Measurements from ENCODE around the gene QPCTL. TPM values are rescaled to one million over a fixed set of nuclear protein-coding genes. Genes with fewer than 3 reads are reported as not detected.
"Not testable (repeated sequence)": the region's sequence is repeated elsewhere in the genome, so short reads cannot be mapped to it uniquely, and the experiment has no call there.

QPCTL gene
- total RNA-seq, 2 donors from 2014 or later: 5.2 to 18.4 TPM

DNA sequence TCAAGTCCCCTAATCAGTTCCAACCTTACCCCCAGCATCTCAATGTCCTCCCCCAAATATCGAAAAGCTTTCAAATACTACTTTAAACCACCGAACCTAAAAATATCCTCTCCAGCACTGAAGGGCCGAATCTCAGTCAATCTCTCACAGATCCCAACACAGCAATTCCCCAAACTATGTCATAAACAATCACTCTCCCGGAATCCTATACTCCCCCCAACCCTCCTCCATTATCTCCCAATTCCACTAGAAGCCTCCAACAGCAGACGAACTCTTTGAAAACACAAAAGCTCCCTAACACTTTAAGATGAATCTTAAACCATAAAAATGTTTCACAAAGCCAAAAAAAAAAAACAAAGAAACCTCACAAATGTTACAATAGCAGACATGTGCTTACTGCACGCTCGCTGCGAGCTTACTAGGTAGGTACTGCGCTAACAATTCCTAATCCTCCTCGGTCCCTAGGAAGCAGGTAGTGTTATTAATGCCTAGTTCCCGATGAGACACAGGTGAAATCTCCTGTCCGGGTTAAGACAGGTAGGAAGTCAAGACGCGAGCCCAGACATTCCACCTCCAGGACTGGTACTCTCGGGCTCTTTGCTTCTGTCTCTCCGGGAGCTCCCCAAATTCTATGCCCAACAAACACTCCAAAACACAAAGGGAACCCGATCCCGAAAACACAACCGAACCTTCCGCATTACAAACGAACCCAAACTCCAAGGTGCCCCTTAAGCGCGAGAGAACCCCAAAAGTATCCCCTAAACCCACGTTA is 24.1 kb downstream of the QPCTL start:
- Histone ChIP-seq H3K4me3 (peak overlapping the region; percentile 53 to 61), H3K9me3 (no peaks in the 10 kb centered on the region), H3K27ac (peak overlapping the region; percentile 95), H3K27me3 (replicated peaks; ENCODE audit: insufficient read depth) (no peaks in the 10 kb centered on the region), H3K36me3 (peaks cover 3 to 5% of the 10 kb centered on the region in 2 donors), H3K4me1 (replicated peaks) (no peaks in the 10 kb centered on the region)
- 2% methylated on average over 24 of the region's 24 CpGs for WGBS
- peak; percentile 56 for DNase-seq (ENCODE audit: low spot score)
- intact Hi-C loops (cut with DNase I): loop anchor here (2.0 to 5.0 kb wide), 3 partner anchors 24 to 81 kb away; partner anchors contain the start of genes QPCTL and SIX5
- TF ChIP-seq POLR2A (IDR thresholded peaks at IDR 0.05) (no peak), POLR2AphosphoS5 (IDR thresholded peaks at IDR 0.05) (peak; percentile 30)
- TF ChIP-seq, protein P1, sequence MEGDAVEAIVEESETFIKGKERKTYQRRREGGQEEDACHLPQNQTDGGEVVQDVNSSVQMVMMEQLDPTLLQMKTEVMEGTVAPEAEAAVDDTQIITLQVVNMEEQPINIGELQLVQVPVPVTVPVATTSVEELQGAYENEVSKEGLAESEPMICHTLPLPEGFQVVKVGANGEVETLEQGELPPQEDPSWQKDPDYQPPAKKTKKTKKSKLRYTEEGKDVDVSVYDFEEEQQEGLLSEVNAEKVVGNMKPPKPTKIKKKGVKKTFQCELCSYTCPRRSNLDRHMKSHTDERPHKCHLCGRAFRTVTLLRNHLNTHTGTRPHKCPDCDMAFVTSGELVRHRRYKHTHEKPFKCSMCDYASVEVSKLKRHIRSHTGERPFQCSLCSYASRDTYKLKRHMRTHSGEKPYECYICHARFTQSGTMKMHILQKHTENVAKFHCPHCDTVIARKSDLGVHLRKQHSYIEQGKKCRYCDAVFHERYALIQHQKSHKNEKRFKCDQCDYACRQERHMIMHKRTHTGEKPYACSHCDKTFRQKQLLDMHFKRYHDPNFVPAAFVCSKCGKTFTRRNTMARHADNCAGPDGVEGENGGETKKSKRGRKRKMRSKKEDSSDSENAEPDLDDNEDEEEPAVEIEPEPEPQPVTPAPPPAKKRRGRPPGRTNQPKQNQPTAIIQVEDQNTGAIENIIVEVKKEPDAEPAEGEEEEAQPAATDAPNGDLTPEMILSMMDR (IDR thresholded peaks at IDR 0.05): no peak

DNA sequence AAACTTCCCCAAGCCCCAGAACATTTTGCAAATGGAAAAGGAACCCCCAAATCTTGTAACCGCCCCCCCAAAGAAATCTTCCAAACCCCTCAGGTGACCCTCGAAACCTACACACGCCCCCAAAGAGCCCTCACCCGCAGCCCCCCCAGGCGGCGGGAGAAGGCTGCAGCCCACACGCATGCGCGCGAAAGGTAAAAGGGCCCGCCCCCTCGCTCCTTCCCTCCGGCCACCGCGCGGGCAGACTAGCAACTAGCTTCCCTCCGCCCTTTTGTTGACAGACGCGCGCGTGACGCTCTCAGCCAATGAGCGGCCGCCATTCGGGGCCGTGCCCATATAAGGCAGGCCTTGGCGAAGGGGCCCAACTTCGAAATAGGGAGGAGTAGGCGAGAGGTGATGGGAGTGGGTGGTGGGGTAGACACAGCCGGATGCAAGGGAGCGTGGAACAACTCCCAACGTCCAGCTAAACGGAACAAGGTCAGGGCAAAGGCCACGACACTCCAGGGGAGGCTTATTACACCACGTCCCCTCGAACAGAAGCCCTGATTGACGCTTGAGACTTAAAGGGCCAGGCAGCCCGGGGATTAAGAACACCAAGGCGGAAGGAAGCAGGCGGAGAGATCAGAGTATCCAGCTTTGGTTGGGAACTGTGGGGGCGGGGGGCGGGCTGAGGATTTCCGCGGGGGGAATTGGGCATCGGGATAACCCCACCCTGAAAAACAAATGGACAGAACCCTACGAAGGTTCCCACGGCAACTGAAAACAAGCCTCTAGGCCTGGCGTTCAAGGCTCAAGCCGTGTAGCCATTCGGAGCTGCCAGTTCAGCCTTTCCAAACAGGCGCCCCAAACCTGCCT is 24.9 kb downstream of the QPCTL start:
- TF ChIP-seq POLR2A (IDR thresholded peaks at IDR 0.05): peak; percentile 97
- TF ChIP-seq, protein P1 (IDR thresholded peaks at IDR 0.05): peak; percentile 12 to 68 (median 30)
- TF ChIP-seq POLR2AphosphoS5 (IDR thresholded peaks at IDR 0.05): peak; percentile 100
- Histone ChIP-seq H3K4me1 (replicated peaks) (no peaks in the 10 kb centered on the region), H3K9me3 (no peaks in the 10 kb centered on the region), H3K4me3 (peak overlapping the region; percentile 53 to 61), H3K27ac (peak overlapping the region; percentile 95), H3K27me3 (replicated peaks; ENCODE audit: insufficient read depth) (no peaks in the 10 kb centered on the region), H3K36me3 (no peaks in the 10 kb centered on the region)
- peak; percentile 99 for DNase-seq (ENCODE audit: low spot score)
- intact Hi-C loops (cut with DNase I): loop anchor here (2.0 to 5.0 kb wide), 3 partner anchors 25 to 80 kb away; partner anchors contain the start of genes QPCTL and SIX5
- WGBS: under 1% methylated on average over 47 of the region's 51 CpGs

DNA sequence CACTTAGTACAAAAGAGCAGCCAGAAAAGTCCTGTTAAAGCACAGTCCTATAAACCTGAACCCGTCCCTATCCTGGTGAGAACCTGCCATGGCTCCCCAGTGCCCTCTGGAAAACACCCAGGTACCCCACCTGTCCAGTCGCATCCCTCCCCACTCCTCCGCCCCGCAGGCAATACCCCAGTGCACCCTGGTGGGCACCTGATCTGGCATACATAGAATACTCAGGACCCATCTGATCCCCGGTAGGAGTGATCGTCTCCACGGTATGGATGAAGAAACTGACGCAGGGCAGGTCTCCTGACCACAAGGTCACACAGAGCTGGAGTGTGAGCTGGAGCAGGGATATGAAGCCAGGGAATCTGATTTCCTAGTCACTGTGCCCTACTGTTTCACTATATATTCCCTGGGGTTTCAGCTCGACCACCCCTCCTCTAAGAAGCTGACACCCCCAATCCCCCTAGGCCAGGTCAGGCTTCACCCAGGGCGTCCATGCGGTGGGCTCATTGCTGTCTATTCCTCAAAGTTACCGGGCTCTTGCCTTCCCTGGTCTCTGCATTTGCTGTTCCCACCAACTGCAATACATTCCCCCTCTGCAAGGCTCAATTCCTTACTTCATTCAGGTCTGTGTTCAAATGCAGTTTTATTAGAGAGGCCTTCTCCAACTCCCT is 25.7 kb downstream of the QPCTL start:
- no peaks in the 10 kb centered on the region for H3K4me1 ChIP-seq (replicated peaks)
- no peaks in the 10 kb centered on the region for H3K9me3 ChIP-seq
- DNase-seq (ENCODE audit: low spot score): no peak
- TF ChIP-seq, protein P1 (IDR thresholded peaks at IDR 0.05): no peak
- TF ChIP-seq POLR2AphosphoS5 (IDR thresholded peaks at IDR 0.05) (no peak), POLR2A (IDR thresholded peaks at IDR 0.05) (no peak)
- H3K36me3 ChIP-seq: no peaks in the 10 kb centered on the region
- 61% methylated on average over 12 of the region's 12 CpGs for WGBS
- peak overlapping the region; percentile 34 to 61 for H3K4me3 ChIP-seq
- peak overlapping the region; percentile 95 for H3K27ac ChIP-seq
- H3K27me3 ChIP-seq (replicated peaks; ENCODE audit: insufficient read depth): no peaks in the 10 kb centered on the region
- intact Hi-C loops (cut with DNase I): loop anchor here (2.0 to 5.0 kb wide), 3 partner anchors 25 to 79 kb away; partner anchors contain the start of genes QPCTL and SIX5

DNA sequence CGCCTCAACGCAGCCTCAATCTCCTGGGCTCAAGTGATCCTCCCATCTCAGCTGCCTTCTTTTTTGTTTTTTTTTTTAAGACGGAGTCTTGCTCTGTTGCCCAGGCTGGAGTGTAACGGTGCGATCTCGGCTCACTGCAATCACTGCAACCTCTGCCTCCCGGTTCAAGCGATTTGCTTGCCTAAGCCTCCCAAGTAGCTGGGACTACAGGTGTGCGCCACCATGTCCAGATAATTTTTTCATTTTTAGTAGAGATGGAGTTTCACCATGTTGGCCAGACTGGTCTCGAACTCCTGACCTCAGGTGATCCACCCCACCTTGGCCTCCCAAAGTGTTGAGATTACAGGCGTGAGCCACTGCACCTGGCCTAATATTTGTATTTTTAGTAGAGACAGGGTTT is 27.6 kb downstream of the QPCTL start:
- H3K27me3 ChIP-seq (replicated peaks; ENCODE audit: insufficient read depth); intact Hi-C loops (cut with DNase I); H3K36me3 ChIP-seq; H3K4me3 ChIP-seq; H3K4me1 ChIP-seq (replicated peaks); H3K9me3 ChIP-seq; DNase-seq (ENCODE audit: low spot score); H3K27ac ChIP-seq: not testable (repeated sequence)
- 98% methylated on average over 11 of the region's 11 CpGs for WGBS

DNA sequence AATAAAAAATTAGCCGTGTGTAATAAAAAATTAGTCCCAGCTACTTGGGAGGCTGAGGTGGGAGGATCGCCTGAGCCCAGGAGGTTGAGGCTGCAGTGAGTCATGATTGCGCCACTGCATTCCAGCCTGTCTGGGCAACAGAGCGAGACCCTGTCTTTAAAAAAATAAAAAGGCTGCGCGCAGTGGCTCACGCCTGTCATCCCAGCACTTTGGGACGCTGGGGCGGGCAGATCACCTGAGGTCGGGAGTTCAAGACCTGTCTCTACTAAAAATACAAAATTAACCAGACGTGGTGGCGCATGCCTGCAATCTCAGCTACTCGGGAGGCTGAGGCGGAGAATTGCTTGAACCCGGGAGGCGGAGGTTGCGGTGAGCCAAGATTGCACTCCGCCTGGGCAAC is 36.2 kb downstream of the QPCTL start:
- H3K36me3 ChIP-seq; H3K4me3 ChIP-seq; H3K27me3 ChIP-seq (replicated peaks; ENCODE audit: insufficient read depth); DNase-seq (ENCODE audit: low spot score); H3K27ac ChIP-seq; H3K4me1 ChIP-seq (replicated peaks); intact Hi-C loops (cut with DNase I); H3K9me3 ChIP-seq: not testable (repeated sequence)
- 95% methylated on average over 18 of the region's 18 CpGs for WGBS

All from prostate gland (tissue), 2 donors.